Measurements from ENCODE around the gene SLC6A9.

The SLC6A9 gene

DNA sequence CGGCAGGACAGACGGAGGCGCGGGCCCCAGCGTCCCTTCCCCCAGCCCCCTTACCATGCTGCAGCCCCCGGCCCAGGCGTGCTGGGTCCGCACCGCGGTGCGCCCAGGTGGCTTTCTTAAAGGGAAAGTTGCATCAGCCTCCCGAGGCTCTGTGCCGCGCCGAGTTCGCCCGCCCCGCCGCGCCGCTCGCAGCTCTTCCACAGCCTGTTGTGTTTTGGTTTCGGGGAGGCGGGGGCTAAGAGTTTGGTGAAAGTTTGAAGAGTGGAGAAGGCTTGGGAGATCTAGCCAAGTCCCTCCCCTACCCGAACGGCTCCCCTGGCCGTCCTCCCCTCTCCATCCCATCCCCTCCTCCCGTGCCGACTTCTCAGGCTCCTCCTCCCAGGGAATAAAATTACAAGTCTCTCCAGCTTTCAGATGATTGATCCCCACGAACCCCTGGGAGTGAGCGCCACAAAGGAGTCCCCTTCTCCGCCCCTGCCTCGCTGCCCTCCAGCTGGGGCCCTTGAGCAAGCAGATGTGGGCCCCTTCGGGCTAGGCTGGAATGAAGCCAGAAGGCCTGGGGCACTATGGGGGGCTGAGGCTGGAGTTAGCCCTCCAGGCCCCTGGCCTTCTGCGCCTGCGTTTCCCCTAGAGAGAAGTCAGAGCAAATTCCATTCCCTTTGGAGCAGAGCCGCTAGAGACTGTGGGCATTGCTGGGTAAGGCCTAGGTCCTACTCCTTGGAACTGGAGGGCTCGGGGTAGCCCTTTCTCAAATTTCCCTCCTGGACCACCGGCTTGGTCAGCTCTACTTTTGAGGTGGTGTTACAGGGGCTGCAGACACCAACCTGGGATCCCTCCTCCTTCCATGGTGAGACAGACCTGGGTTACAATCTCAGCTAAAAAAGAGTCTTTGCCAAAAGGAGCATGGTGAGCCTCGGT, at the start of gene SLC6A9:
TSS of gene SLC6A9 (minus strand) at position 211 of the 918 bp plus-strand sequence. CDS start 7,185 bp downstream, outside the sequence.
- peak; percentile 42 for DNase-seq

DNA sequence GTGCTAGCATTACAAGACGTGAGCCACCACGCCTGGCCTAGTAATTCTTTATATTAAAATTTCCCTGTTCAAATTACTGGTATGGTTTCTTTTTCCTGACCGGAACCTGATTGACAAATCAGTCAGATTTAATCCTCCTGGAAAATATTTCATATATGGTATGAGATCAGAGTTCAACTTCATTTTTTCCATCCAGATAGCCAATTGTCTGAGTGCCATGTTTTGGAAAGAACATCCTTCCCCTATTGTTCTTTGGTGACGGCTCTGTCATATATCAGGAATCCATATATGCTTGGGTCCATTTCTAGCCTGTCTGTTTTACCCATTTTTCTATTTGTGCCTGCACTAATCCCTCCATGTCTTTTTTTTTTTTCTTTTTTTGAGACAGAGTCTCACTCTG, 48.3 kb upstream of the SLC6A9 start:
- DNase-seq, result no peak

DNA sequence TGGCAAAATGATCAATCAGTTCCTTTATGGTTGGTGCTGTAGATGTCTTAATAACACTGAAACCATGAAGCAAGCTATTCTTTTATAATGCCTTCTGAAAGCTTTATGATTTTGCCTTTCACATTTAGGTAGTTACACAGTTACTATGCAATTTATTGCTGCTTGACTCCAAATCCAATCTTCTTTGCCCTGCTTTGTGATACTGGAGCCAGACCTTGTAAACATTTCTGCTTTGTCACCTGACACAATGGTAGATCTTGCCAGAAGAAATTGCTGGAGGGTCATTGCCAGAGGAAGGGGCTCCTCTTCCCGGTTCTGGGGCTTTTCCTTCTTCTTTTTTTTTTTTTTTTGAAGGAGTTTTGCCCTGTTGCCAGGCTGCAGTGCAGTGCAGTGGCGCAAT, 46.8 kb upstream of the SLC6A9 start:
- DNase-seq, result no peak

DNA sequence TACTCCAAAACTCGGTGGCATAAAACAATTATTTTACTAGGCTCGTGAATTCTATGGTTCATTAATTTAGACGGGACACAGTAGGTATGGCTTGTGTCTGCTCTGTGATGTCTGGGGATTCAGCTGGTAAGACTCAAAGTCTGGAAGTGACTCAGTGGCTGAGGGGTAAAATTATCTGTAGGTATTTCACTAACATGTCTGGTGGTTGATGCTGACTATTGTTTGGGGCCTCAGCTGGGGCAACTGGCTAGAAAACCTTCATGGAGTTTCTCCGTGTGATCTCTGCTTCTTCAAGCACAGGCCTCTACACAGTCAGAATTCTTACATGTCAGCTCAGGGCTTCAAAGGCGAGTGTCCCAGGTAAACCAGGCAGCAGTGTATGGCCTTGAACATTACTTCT, 46.2 kb upstream of the SLC6A9 start:
- DNase-seq, result no peak

DNA sequence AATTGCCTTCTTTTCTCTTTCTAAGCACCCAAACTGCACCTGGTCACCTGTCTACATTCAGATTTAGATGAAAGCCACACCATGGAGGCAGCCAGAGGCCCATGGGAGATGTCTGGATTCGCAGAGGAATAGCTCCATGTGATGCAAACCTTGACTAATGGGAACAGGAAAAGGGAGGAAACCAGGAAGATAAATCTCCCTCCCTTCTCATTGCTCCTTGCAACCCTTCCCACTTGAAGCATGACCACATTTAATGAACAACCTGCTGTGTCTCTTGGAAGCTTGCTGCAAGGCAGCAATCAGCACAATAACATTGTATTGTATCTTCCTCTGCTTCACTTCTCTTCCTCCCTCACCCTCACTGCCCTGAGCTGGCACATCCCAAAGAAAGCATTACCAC, 44.8 kb upstream of the SLC6A9 start:
- no peak for DNase-seq

DNA sequence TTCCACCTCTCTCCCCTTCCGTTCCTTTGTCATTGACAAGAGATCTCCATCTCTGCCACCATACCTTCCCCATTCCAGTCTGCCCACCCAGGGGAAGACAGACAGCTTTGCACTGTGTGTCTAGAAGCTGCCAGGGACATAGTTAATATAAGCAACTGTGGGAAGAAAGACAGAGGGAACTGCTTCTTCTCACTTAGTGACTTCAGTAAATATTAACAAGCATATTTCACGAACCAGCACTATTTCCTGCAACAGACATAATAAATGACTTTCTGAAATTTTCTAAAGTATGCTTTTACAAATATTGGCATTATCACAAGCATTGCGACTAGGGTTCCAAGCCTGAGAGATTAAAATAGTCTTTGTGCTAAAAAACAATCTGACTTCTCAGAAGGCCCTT, 43.2 kb upstream of the SLC6A9 start:
- DNase-seq, result no peak

DNA sequence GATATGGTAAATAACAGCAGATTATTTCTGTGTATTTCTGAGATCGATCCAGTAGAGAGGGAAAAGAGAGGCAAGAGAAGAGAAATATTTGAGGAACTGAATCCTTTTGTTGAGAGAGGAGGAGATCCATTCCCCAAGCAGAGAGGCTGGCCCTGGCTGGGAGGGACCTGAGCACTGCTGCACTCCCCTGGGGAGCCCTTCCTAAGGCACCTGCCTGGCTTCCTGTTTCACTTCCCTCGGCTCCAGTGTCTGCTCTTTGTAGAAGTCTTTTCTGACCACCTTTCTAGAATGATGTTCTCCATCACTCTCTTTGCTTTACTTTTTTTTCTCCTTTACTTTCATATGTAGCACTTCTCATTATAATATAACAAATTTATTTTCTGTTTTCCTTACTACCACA, 42.3 kb upstream of the SLC6A9 start:
- no peak for DNase-seq

DNA sequence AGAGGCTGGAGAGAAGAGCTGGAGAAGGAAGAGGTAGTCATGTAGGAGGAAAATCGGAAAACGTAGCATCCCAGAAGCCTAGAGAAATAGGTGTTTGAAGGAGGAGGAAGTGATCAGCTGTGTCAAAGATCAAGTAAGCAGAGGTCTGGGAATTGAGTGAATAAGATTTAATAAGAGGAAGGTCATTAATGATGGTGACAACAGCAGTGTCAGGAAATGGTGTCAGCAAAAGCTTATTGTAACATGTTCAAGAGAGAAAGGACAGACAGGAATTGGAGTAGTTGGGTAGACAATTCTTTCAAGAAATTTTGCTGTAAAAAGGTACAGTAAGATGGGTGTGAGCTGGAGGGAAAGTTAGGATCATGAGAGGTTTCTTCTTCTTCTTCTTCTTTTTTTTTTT, 41.6 kb upstream of the SLC6A9 start:
- no peak for DNase-seq

DNA sequence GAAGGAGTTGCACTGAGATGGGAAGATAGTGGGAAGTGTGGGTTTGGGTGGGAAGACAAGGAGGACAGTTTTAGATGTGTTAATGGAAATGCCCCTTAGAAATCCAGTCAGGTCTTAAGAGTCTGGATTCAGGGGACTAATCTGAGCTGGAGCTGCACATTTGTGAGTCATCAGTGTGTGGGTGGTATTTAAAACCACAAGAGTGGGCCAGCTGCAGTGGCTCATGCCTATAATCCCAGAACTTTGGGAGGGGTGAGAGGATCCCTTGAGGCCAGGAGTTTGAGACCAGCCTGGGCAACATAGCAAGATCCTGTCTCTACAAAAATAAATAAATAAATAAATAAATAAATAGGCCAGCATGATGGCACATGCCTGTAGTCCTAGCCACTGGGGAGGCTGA, 40.9 kb upstream of the SLC6A9 start:
- no peak for DNase-seq

DNA sequence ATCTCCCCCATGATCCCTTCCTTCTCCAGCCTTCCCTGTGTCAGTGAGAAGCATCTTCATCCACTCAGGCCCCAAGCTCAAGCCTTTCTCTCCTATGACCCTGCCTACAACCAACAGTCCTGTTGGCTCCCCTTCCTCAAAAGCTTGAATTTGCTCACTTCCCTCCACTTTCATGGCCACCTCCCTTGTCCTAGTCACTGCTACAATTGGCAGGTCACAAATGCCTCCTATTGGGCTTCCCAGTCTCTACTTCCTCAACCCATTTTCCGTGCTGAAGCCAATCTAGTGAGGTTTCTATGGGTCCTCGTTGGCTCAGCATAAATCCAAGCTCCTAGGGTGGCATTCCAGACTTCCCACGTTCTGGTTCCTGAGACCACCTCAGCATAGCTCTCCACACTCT, 40.2 kb upstream of the SLC6A9 start:
- DNase-seq, result no peak

DNA sequence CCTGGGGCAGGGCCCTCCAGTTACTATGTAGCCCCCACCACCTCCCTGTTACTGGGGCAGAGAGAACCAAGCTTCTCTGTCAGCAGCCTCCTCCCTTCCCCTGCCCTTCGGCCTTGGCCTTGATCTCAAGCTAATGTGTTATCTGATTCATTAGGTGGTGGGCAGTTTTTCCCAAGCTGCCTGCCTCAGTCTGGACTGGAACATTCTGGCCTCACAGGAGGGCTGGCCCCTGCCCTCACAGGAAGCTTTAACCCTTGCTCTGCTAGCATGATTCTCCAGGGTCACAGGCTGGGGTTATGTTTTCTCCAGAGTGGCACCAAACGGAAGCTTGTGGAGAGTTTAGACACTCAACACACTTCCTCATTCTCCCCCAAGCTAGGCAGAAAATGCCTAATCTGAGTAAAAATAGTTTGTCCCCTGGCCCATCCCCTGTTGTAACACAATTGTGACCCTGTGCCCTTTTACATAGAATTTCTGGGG, 37.2 kb upstream of the SLC6A9 start:
- DNase-seq, result no peak

DNA sequence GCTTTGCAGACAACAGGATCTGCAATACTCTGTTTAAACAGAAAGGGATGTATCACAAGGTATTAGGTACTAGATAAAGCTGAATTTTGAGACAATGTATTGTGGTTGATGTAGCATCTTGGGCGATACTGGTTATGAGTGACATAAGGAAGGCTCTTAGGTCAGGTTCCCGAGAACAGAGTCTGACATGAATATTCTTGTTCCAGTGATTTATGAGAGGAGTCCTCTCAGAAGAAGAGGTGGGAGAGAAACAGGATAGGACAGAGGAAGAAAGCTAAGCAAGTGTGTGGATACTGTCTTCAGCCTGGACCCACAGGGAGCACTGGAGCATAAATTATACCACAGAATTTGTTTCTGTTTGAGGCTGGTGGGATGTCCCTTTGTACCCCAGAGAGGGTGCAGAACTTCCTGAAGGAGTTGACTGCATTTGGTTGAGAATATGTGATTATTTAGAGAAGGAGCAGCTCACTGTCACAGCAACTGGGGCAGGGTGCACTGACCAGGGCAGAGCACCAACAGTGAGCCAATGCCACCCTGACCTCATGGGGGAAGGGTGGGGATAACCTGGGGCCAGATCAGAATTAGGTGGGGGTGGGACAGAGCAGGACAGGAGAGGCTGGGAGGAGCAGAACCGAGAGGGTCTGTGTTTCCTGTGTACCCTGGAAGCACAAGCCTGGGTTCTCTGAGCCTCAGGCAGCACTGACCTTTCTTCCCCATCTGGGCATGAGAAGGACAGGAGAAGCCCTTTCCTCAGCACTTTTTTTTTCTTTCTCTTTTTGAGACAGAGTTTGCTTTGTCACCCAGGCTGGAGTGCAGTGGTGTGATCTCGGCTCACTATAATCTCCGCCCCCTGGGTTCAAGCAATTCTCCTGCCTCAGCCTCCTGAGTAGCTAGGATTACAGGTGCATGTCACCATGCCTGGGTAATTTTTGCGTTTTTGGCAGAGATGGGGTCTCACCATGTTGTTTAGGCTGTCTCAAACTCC, 36.3 kb upstream of the SLC6A9 start:
- DNase-seq, result no peak

DNA sequence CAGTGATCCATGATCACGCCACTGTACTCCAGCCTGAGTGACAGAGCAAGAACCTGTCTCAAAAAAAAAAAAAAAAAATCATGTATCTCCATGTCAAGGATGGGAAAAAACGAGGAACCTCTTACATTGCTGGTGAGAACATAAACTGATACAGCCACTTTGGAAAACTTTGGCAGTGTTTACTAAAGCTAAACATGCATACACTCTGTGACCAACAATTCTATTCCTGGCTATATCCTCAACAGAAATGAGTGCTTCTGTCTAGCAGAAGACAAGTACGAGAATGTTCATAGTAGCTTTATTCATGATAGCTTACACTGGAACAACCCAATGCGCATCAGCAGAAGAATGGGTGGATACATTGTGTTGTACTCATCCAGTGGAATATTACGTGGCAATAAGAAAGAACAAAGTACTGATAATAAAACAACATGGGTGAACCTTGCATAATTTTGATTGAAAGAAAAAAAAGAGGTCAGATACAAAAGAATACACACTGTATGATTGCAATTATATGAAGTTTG, 31.5 kb upstream of the SLC6A9 start:
- no peak for DNase-seq

DNA sequence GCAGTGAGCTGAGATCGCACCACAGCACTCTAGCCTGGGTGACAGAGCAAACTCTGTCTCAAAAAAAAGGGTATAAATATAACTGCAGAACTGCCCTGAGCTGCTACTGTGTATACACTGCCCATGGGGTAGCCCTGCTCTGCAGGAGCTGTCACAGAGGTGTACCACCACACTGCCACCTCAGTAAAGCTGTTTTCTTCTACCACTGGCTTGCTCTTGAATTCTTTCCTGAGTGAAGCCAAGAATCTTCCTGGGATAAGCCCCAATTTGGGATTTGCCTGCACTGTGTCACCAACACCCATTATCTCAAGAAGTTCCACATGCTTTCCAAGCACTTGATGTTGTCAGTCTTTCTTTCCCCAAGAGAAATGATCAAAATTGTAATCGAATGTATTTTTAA, 30.6 kb upstream of the SLC6A9 start:
- no peak for DNase-seq

DNA sequence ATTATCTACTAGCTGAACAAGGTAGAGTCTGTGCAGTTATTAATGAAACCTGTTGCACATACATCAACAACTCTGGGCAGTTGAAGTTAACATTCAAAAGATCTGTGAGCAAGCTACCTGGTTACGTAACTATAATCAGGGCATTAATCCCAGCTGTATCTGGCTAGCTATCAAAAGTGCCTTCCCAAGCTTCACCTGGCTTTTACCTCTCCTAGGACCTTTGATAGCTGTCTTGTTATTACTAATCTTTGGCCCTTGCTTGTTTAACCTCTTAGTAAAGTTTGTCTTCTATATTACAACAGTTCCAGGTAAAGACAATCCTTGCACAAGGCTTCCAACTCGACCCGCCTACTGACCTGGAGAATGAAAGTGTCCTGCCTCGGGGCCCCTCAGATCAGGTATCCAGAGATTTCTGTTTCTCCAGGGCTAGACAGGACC, 29.6 kb upstream of the SLC6A9 start:
- DNase-seq, result no peak

DNA sequence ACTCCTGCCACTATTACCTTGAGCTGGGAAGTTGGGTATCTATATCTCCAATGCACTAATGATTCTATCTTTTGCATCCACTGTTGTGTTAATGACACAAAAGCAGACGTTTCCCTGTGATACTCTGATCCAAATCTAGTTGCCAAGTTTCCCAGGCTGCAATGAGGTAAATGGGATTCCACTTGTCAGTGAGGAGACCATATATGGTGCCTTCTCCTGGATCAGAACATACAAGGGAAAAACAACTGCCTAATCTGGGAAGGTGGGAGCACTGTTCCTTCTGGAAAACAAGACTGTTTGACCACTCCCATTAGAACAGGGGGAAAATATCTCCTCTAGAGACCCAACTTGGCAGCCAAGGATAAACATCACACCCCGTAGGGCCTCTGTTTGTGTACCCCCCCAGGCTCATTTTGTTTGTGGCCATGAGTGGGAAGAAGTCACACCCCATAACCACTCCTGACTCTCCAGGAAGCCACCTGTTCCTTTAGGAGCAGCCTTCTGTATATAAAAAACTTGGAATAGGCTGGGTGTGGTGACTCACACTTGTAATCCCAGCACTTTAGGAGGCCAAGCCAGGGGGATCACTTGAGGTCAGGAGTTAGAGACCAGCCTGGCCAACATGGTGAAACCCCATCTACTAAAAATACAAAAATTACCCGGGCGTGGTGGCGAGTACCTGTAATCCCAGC, 28.5 kb upstream of the SLC6A9 start:
- DNase-seq, result no peak

DNA sequence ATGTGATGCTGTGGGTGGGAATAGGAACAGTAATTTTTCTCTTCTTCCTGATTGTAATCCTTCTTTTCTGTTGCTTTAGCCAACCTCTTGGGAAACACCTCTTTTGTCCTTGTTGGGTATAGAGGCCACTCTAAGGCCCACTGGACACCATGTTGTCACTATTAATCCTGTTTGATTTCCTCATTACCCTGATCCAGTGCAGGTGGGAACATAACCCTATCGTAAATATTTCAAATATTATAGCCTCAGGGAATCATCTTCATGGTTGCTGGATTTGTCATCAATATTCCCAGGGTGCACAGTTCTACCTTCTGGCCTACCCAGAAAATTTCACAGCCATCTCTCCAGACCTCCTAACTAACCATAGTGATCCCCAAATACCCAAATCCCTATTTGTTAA, 27.9 kb upstream of the SLC6A9 start:
- DNase-seq, result no peak

DNA sequence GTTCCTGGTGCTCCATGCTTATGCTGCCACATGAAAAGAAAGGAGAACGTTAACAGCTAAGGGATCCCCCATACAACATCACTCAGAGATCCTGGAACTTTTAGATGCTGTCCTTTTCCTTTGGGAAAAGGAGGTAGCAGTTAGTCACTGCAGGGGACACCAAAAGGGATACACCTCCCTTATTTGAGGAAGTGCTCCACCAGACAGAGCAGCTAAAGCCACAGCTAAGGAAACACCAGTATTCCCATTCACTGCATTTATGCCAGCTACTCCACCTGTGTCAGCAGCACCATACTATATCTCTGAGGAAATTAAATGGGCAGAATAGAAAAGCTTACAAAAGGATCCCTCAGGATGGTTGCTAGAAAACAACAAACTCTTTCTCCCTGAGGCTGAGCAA, 26.0 kb upstream of the SLC6A9 start:
- DNase-seq, result no peak

DNA sequence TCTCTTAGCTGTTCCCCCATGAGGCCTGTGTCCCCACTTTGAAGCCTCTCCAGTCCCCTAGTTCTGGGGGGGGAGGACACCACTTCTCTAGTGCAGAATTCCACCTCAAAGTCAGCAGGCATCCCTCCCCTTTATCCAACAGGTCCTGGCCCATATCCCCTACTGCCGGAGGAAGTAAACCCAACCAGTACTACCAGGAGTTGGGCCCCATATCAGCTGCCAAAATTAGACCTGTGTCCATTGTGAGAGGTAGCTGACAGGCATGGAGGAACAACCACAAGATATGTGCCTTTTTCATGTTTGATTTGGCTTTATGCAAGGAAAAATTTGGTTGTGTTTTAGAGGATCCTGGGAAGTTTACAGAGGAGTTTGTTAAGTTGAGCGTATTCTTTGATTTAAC, 22.1 kb upstream of the SLC6A9 start:
- no peak for DNase-seq

DNA sequence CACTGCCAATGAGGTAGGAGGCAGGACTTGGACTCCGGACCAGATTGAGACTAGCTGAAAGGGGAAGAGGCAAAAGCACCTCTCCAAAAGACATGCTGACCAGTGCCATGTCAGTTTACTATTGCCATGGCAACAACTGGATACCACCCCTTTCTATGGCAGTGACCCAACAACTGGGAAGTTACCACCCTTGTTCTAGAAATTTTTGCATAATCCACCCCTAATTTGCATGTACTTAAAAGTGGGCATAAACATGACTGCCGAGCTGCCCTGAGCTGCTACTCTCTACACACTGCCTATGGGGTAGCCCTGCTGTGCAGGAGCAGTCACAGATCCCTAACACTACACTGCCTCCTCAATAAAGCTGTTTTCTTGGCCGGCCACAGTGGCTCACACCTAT, 19.0 kb upstream of the SLC6A9 start:
- DNase-seq, result no peak

DNA sequence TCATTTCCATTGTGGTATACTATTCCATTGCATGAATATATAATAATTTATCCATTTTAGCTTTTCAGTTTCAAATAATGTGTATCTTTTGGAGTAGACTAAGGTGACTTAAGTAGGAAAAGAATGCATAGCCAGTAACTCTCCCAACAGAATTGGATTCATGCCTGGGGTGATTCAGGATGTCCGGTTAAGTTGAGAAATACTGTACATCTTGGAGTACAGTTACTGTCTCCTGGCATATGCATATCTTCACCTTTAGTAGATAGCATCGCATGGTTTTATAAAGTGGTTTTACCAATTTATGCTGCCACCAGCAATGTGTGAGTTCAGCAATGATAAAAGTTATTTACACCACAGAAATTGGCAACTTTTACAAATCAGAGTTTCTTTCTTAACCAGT, 18.6 kb upstream of the SLC6A9 start:
- no peak for DNase-seq

DNA sequence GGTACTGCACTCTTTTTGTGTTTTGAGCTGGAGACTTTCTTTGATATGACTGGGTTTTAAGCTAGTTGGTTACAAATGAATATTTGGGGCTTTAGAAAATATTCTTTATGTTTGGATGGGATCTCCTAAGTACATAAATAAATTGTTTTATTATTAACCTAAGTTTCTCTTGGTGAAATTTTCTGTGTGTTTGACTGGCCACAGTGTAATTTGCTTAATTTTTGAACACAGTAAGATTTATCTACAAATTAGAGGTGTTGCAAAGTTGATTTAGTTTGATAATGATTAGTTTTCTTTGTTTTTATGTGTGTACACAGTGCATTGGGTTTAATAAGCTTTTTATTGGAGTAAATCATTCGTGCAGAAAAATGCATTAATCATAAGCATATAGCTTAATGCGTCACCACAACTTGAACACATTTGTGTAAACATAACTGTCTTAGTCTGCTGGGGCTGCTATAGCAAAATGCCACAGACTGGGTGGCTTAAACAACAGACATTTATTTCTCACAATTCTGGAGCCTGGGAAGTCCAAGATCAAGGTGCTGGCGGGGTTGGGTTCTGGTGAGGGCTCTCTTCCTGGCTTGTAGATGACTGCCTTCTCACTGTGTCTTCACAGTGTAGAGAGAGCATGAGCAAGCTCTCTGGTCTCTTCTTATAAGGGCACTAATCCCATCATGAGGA, 17.4 kb upstream of the SLC6A9 start:
- DNase-seq, result no peak
